Measurements from ENCODE around the gene TFIP11.
A peak's percentile ranks its signal among the peaks of the same experiment; 100 is the strongest.
"Not testable (repeated sequence)": the region's sequence is repeated elsewhere in the genome, so short reads cannot be mapped to it uniquely, and the experiment has no call there.

Gene TFIP11

DNA sequence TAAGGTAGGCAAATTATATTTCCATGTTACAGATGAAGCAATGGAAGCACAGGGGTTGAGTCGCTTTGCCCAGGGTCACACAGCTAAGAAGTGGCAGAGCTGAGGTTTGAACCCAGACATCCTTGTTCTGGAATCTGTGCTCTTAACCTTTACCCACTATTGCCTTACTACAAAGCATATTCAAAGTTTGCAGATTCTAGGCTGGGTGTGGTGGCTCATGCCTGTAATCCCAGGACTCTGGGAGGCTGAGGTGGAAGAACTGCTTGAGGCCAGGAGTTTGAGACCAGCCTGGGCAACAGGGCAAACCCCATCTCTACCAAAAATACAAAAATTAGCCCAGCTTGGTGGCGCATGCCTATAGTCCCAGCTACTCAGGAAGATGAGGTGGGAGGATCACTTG is 27.8 kb upstream of the TFIP11 start:
- no peak for ATAC-seq

DNA sequence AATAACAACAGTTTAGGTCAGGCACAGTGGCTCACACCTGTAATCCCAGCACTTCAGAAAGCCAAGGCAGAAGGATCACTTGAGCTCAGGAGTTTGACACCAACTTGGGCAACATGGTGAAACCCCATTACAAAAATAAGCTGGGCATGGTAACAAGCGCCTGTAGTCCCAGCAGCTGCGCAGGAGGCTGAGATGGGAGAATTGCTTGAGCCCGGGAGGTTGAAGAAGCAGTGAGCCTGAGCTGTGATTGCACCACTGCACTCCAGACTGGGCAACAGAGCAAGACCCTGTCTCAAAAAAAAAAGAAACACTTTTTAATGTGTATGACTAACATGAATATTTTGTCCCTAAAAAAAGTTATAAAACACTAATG is 24.5 kb upstream of the TFIP11 start:
- ATAC-seq, result no peak

DNA sequence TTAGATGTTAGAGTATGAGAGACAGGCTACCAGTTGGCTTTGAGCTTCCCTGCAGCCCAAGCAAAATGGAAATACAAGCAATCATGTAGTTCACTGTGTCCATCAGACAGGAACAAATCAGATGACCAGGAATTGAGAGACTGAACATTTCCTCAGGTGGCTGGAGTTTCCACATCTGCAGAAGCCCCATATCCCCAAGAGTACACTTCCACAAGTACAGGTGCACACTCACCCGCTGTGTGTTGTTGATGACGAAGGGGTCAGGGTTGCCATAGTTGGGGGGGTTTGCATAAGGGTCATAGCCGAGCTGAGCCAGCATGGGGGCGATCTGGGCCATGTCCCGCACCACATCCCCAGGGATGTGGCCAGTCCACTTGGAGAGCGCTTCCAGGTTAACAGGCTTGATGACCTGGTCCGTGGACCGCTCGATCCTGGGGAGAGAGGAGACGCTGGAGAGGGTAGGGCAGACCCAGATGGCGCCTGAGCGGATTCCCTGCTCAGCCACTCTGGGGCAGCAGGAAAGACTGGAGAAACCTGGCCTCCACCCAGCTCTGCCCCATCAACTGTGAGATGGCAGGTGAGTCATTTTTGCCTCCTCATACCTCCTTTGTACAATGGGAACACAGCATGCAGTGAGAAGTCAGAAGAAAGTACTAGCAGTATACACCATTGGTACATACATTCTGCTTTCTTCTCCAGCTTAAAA is 23.9 kb upstream of the TFIP11 start:
- no peak for ATAC-seq

DNA sequence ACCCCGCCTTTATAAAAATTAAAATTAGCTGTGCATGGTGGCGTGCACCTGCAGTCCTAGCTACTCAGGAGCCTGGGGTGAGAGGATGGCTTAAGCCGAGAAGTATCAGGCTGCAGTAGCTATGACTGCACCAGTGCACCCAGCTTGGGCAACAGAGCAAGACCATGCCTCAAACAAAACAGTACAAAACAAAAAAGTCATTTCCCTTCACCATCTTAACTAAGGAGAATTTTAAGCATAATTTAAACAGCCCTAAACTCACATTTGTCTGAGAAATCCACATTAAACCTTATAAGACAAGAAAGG is 23.3 kb upstream of the TFIP11 start:
- ATAC-seq, result no peak

DNA sequence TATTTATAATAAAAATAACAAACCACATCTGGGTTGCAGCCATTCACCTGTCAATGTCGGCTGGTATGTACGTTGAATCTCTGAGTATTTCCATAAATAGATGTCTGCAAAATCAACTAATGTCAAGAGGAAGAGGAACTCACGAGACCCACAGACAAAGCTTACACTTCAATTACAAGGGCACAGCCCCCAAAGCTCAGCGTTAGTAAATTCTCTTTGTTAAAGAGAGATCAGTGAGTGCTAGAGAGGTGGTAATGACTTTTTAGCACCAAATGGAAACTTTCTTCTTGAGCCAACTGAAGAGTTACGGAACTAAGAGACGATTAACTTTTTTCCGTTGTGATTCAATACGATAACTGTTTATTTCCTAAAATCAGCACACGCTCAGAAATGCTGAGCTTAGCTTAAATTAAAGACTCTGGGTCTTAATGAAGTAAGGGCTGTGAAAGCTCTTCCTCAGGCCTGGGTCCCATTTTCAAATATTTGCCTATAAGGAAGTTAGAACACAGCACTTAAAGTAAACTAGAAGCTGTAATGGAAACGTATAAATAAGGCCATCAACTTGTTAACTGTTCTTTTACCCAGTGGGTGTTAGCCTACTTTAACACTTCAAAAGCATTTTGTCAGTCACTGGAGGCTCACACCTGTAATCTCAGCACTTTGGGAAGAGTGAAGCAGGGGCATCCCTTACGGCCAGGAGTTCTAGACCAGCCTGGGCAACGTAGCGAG is 22.8 kb upstream of the TFIP11 start:
- ATAC-seq, result peak in 1 of 2 donors; percentile 38

DNA sequence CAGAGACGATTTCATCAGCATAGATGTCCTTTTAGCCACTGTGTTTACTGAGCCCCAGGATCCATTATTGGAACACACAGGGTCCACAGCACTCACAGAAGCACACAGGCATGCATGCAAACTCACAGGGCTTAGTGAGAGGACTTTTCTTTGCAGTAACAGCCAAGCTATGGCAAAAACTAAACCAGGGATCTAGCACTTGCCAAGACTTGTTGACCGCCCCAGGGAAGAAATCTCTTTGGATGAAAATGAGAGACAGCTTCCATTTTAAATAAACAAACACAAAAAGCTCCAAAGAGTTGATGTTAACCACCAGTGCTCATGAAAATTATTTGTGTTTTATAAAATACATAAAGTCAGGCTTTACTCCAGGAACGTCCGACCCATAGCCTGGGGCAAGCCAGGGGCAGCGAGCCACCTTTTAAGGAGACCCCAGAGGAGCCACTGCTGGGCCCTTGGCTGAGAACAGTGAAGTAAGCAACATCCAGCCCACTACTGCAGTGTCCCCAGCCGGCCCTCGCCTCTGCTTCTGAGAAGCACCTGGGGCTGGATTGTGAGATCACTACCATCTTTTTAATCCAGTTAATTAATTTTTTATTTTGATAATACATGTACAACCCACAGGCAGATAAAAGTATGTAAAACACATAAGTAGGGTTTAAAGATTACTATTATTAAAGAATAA is 22.0 kb upstream of the TFIP11 start:
- ATAC-seq, result no peak

DNA sequence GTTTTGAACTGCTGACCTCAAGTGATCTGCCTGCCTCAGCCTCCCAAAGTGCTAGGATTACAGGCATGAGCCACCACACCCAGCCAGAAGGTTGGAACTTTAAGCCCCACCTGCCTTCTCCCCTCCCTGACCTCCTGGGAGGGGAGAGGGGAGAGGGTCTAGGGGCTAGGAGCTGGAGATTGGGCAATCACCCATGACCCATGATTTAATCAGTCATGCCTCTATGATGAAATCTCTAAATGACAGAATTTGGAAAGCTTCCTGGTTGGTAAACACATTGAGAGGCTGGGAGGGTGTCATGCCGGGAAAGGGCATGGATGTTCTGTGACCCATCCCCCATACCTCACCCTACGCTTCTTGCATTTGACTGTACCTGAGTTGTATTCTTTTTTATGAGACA is 17.1 kb upstream of the TFIP11 start:
- no peak for ATAC-seq

DNA sequence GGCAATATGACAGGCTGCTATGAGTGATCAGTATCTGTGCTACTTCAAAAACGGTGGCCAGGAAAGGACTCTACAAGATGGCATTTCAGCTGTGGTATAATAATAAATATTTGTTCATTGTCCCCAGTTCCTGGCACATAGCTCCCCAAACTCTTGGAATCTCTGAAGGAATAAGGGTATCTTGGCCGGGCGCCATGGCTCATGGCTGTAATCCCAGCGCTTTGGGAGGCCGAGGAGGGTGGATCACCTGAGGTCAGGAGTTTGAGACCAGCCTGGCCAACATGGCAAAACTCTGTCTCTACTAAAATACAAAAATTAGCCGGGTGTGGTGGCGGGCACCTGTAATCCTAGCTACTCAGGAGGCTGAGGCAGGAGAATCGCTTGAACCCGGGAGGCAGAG is 16.2 kb upstream of the TFIP11 start:
- not testable (repeated sequence) for ATAC-seq

DNA sequence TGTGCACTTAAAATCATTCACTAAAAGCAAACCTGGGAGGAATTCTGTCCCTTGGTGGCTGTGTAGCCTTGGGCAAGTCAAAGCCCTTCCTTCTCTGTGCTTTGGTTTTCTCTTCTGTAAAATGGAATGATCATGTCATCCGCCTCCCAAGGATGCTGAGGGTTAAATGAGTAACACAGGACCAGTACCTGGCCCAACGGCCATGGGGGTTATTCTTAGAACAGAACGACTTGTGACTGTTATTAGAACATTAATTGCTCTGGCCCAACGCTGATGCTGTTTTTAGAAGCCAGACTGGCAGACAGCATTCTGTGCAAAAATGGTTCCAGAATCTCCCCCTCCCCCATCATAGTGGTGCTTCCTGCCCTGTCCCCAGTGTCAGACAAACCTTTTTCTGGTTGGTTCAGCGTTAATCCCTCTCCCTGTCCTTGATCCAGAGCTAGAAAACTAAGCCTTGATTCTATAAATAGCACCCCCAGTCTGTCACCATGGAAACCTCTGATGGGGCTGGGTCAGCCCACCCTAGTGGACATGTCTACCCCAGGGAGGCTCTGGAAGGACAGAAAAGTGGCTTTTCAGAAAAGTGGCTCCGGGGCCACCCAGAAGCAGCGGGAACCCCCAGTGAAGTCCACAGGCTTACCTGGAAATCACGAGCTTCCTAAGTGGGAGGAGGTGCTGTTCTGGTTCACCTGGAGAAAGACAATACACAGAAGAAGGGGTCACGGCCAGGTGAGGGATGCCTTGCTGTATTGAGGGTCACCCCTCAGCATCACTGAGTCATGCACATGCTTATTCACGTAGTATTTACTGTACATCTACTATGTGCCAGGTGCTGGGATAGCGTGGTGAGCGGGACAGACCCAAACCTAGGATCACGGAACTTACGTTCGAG is 15.5 kb upstream of the TFIP11 start:
- no peak for ATAC-seq

DNA sequence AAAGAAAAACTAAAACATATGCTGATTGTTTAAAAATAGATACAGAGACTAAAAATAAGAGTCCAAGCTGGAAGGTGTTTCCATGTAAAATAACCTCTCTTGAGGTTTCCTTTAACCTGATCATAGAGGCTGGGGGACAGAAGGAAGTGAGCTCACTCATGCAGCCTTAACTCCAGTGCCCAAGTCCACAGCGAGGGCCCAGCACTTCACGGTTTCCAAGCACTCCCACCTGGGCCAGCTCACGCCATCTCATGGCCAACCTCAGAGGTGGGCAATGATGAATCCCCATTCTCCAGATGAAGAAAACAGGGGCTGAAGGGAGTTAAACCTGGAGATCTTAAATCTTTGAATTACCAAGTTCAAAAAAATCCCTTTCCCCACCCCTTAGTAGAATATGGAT is 14.9 kb upstream of the TFIP11 start:
- ATAC-seq, result no peak

DNA sequence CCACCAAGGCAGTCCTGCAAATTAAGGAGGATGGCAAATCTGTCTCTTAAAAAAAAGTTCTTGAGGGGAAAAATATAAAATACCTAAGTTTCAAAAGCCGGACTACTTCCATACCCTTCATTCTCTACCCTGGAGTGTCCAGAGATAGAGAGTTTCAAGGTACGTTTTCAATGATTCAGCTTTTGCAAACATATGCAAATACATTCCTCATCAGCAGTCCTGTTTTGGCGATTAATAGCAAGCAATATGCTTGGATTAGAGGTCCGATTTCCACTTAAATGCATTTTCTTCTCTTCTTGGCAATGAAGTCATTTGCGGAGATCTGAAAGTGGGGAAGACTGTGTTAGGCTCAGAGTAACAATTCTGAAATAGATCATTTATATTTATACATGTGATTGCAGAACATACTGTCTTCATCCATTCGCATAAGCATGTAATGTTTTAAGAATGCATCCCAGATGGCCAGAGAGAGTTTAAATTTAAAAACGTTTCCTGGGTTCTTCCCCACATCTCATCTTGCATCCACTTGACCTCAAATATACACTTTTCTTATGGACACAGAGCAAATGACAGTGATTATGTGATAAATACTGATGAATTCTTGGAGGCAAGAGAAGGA is 13.8 kb upstream of the TFIP11 start:
- no peak for ATAC-seq

DNA sequence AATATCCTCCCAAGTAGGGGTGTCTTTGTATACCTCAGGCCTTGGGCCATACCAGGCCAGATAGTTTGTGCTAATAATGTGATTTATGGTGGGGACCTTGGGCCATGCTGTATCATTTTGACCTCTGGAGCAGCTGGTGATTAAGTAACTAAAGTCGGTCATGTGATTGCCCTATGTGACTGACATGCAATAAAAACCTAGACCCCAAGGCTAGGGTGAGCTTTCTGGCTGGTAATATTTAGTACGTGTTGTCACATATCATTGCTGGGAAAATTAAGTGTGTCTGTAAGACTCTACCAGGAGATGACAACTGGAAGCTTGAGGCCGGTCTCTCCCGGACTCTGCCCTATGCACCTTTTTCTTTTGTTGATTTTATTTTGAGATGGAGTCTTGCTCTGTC is 12.6 kb upstream of the TFIP11 start:
- ATAC-seq, result no peak

DNA sequence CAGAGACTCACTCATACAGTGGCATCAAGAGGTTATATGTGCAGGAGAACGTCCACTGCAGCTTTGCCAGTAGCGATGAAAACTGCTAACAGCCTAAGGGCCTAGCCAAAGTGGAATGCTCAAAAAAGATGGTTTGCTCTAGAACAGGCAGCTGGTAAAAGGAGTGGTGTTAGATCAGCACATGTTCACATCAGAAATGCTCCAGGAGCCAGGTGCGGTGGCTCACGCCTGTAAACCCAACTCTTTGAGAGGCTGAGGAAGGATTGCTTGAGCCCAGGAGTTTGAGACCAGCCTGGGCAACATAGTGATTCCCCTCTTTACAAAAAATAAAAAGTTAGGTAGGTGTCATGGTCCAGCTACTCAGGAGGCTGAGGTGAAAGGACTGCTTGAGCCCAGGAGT is 10.3 kb upstream of the TFIP11 start:
- no peak for ATAC-seq

DNA sequence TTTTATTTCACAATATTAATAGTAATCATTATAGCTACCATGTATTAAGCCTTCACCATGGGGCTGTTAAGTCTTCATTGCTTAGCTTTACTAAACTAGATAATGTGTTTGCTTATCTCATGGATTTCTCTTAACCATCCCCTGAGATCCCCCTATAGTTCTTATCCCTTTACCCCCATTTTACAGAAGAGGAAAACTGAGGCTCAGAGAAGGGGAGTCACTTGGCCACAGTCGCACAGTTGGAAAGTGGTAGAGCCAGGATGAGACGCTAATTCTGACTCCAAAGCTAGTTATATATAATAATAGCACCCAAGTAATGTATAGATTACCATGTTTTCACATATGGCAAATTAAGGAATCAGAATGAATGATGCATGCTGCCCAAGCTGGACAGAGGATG is 9.7 kb upstream of the TFIP11 start:
- ATAC-seq, result no peak

DNA sequence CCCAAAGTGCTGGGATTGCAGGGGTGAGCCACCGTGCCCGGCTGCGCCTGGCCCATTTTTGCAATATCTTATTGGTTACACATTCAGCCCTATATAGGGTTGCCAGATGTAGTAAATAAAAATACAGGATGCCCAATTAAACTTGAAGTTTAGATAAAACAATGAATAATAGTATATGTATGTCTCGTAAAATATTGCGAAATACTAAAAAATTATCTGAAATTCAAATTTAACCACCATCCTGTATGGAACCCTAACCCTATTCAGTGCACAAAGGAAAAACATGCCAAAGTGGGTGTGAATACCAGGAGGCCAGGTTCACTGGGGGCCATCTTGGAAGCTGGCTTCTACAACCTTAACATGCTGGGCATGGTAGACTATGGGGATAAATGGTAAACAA is 5.2 kb upstream of the TFIP11 start:
- ATAC-seq, result no peak

DNA sequence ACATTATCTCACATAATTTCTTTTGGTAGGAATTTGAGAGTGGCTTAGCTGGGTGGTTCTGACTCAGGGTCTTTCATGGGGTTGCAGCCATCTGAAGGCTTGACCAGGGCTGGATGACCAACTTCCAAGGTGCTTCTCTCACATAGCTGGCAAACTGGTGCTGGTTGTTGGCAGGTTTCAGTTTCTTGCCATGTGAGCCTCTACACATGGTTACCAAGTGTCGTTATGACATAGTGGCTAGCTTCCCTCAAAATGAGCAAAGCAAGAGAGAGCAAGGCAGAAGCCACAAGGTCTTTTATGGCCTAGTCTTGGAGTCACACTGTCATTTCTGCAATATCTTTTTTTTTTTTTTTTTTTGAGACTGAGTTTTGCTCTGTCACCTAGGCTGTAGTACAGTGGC is 4.2 kb upstream of the TFIP11 start:
- no peak for ATAC-seq

DNA sequence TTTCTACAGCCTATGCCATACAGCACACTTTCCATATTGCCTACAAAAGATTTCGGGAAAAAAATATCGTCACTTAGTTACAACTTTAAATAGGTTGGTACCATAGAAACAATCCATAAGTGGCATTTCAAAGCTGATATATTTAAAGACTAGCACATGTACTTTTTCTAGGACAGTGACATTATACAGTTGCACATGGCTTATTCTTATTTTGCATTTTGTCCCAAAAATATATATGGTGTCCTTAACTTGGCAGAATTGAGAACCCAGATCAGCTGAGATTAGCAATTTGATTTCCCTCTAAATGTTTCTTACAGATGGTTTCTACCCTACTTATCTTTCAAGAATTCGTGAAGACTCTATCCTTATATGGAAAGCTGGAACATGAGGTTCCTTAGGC is 3.7 kb upstream of the TFIP11 start:
- ATAC-seq, result no peak

DNA sequence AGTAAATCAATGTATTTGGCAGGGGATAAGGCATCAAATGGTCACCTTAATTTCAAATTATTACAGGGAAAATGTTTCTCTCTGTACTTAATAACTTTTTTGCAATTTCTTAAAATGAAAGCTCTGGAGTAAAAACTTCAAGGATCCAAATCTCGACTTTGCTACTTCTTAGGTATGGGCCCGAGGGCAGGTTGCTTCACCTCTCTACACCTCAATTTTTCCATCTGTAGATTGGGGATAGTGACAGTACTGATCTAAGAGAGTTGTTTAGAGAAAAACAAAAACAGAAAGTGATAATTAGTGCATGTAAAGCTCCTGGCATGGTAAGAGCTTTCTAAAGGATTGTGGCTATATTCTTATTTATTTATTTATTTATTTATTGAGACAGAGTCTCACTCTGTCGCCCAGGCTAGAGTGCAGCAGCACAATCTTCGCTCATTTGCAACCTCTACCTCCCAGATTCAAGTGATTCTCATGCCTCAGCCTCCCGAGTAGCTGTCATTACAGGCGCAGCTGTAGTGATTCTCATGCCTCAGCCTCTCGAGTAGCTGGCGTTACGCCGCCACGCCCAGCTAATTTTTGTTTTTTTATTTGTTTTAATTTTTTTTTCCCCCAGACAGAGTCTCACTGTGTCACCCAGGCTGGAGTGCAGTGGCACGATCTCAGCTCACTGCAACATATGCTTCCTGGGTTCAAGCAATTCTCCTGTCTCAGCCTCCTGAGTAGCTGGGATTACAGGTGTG is 2.3 kb upstream of the TFIP11 start:
- no peak for ATAC-seq

DNA sequence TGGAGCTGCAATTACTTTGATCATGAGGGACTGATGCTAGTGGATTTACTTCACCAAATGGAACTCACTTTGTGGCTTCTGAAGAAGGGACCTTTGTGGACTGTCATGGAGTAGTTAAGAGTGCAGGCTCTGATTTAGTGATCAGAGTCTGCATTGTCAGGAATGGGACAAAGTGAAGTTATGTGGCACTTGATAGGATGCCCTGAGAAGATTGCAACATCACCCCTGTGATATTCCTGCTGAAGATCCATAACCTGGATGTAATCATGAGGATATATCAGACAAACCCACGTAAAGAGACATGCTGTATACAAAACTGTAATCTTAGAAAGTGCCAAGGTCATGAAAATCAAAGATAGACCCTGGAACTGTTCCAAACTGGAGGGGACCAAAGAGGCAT is 1.6 kb upstream of the TFIP11 start:
- no peak for ATAC-seq

DNA sequence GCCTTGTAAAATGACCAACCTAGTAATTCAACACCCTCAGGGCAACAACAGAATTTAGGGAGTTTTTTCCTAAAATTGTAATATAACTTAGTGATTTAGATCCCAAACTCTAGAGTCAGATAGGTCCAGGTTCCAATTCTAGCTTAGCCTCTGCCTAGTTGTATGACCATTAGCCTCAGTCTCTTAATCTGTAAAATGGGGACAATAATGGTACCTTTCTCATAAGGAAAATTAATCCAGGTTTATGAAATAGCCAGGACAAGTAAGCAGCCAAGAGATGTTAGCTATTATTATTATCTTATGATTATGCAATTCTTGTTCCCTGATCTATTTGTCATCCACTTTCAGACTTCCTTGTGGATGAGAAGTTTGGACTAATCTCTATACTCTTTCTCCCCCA is 4.1 kb downstream of the TFIP11 start:
- ATAC-seq, result no peak

DNA sequence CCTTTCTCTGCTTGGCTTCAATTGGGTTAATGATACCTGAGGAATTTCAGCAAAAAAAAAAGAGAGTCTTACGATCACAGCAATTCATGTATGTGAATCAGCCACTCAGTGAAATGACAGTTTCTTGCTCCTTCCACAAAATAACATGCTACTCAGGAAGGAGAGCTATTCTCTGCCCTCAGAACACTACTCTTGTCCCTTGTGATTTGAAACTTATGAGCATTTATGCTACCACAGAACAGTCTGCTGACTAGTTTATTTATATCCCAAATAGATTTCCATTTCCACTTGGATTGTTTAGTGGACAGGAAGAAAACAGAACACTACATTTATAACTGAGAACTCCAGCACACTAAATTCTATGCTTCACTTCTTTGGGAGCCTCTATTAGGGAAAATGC is 8.5 kb downstream of the TFIP11 start:
- ATAC-seq, result no peak

Measured in activated CD4-positive, CD25-positive, alpha-beta regulatory T cell treated with anti-CD3 and anti-CD28 coated beads, Interleukin-2, amount 50 U/mL, for 24 hours (primary cell).